ENCODE data around the gene PIK3IP1.

PIK3IP1 gene

GRCh38 chr22:31269892-31270579 lies 22.3 kb downstream of the PIK3IP1 start:
- Histone ChIP-seq H3K27me3 (ENCODE audit: low read length) (no peaks in the 10 kb centered on the region), H4K20me1 (ENCODE audit: low read depth, low read length) (no peaks in the 10 kb centered on the region), H3K9me3 (ENCODE audit: insufficient read depth, low read length) (no peaks in the 10 kb centered on the region), H2AFZ (ENCODE audit: low read depth, low read length, severe bottlenecking) (no peak overlapping the region), H3K79me2 (ENCODE audit: insufficient read depth, low read length) (no peaks in the 10 kb centered on the region), H3K36me3 (ENCODE audit: low read length) (no peaks in the 10 kb centered on the region), H3F3A (ENCODE audit: insufficient read depth) (no peaks in the 10 kb centered on the region), H3K4me2 (ENCODE audit: low read depth, low read length, poor library complexity, severe bottlenecking) (no peak overlapping the region), H3K9ac (ENCODE audit: low read length) (no peak overlapping the region), H3K4me3 (ENCODE audit: insufficient read depth, low read length, poor library complexity, severe bottlenecking) (no peak overlapping the region), H3K9me2 (replicated peaks; ENCODE audit: insufficient read depth, low read length) (no peaks in the 10 kb centered on the region), H3K27ac (ENCODE audit: low read depth, low read length) (no peak overlapping the region)
- TF ChIP-seq EZH2phosphoT487 (conservative IDR thresholded peaks at IDR 0.05; ENCODE audit: low read length) (no peak), CTCF (IDR thresholded peaks at IDR 0.05; ENCODE audit: insufficient read depth, low read length, poor library complexity, severe bottlenecking) (no peak)

- H3K27ac ChIP-seq (ENCODE audit: low read depth, low read length): no peak overlapping the region
- H3K36me3 ChIP-seq (ENCODE audit: low read length): no peaks in the 10 kb centered on the region
- H4K20me1 ChIP-seq (ENCODE audit: low read depth, low read length): no peaks in the 10 kb centered on the region
These were observed 24.0 kb downstream of the PIK3IP1 start for GRCh38 chr22:31268281-31268680.

GRCh38 chr22:31263896-31264640 lies 28.2 kb downstream of the PIK3IP1 start:
- H3K9me3 ChIP-seq (ENCODE audit: insufficient read depth, low read length): no peaks in the 10 kb centered on the region
- no peaks in the 10 kb centered on the region for H3K79me2 ChIP-seq (ENCODE audit: insufficient read depth, low read length)
- TF ChIP-seq EZH2phosphoT487 (conservative IDR thresholded peaks at IDR 0.05; ENCODE audit: low read length) (no peak), CTCF (IDR thresholded peaks at IDR 0.05; ENCODE audit: insufficient read depth, low read length, poor library complexity, severe bottlenecking) (no peak)
- H3K4me2 ChIP-seq (ENCODE audit: low read depth, low read length, poor library complexity, severe bottlenecking): no peak overlapping the region
- H3K36me3 ChIP-seq (ENCODE audit: low read length): no peaks in the 10 kb centered on the region
- H3K9ac ChIP-seq (ENCODE audit: low read length): no peak overlapping the region
- H3K27me3 ChIP-seq (ENCODE audit: low read length): no peaks in the 10 kb centered on the region
- no peak overlapping the region for H3K27ac ChIP-seq (ENCODE audit: low read depth, low read length)
- no peaks in the 10 kb centered on the region for H3K9me2 ChIP-seq (replicated peaks; ENCODE audit: insufficient read depth, low read length)
- H3F3A ChIP-seq (ENCODE audit: insufficient read depth): no peaks in the 10 kb centered on the region
- no peak overlapping the region for H2AFZ ChIP-seq (ENCODE audit: low read depth, low read length, severe bottlenecking)
- H4K20me1 ChIP-seq (ENCODE audit: low read depth, low read length): no peaks in the 10 kb centered on the region
- H3K4me3 ChIP-seq (ENCODE audit: insufficient read depth, low read length, poor library complexity, severe bottlenecking): no peak overlapping the region

More at GRCh38 chr22:31268281-31268680, 24.0 kb downstream of the PIK3IP1 start:
- H3K9me3 ChIP-seq (ENCODE audit: insufficient read depth, low read length): no peaks in the 10 kb centered on the region
- H3K4me3 ChIP-seq (ENCODE audit: insufficient read depth, low read length, poor library complexity, severe bottlenecking): no peak overlapping the region
- no peaks in the 10 kb centered on the region for H3F3A ChIP-seq (ENCODE audit: insufficient read depth)
- TF ChIP-seq EZH2phosphoT487 (conservative IDR thresholded peaks at IDR 0.05; ENCODE audit: low read length) (no peak), CTCF (IDR thresholded peaks at IDR 0.05; ENCODE audit: insufficient read depth, low read length, poor library complexity, severe bottlenecking) (no peak)
- H3K27me3 ChIP-seq (ENCODE audit: low read length): no peaks in the 10 kb centered on the region
- no peaks in the 10 kb centered on the region for H3K79me2 ChIP-seq (ENCODE audit: insufficient read depth, low read length)
- no peak overlapping the region for H3K4me2 ChIP-seq (ENCODE audit: low read depth, low read length, poor library complexity, severe bottlenecking)
- H2AFZ ChIP-seq (ENCODE audit: low read depth, low read length, severe bottlenecking): no peak overlapping the region
- no peaks in the 10 kb centered on the region for H3K9me2 ChIP-seq (replicated peaks; ENCODE audit: insufficient read depth, low read length)
- H3K9ac ChIP-seq (ENCODE audit: low read length): no peak overlapping the region

All from SU-DHL-6 (cell line).